HEK293 (cell line): ENCODE measurements around the gene CXCL1.

Experiments
- CTCF ChIP-seq: fragments of 450-650 bp; formaldehyde crosslinking; IDR thresholded peaks from 2 replicates; pipeline ENCODE4 v1.5.1; 2016; ENCODE audit warnings: missing biosample characterization, missing genetic modification characterization
- YY1 ChIP-seq: fragments of 450-650 bp; formaldehyde crosslinking; IDR thresholded peaks from 2 replicates; pipeline ENCODE4 v1.5.1; 2018; ENCODE audit warnings: missing biosample characterization, missing genetic modification characterization
- ZBTB11 ChIP-seq: fragments of 450-650 bp; formaldehyde crosslinking; conservative IDR thresholded peaks from 2 replicates; pipeline ENCODE4 v1.5.1; 2016; ENCODE audit warnings: low read depth, missing biosample characterization, missing genetic modification characterization
- ZBTB17 ChIP-seq: fragments of 450-650 bp; formaldehyde crosslinking; IDR thresholded peaks from 2 replicates; pipeline ENCODE4 v1.5.1; 2016; ENCODE audit warnings: missing biosample characterization, missing genetic modification characterization
- ZBTB26 ChIP-seq: fragments of 450-650 bp; formaldehyde crosslinking; optimal IDR thresholded peaks from 2 replicates; pipeline ENCODE3; 2016; ENCODE audit warnings: missing biosample characterization, mild to moderate bottlenecking, missing genetic modification characterization
- ZBTB6 ChIP-seq: fragments of 450-650 bp; formaldehyde crosslinking; IDR thresholded peaks from 2 replicates; pipeline ENCODE4 v1.5.1; 2017; ENCODE audit warnings: missing biosample characterization, missing genetic modification characterization
- ZNF133 ChIP-seq: fragments of 450-650 bp; formaldehyde crosslinking; IDR thresholded peaks from 2 replicates; pipeline ENCODE4 v1.5.1; 2016; ENCODE audit warnings: missing biosample characterization, missing genetic modification characterization
- ZNF274 ChIP-seq, 2 experiments: fragments of 200-500 bp in 1 of 2; fragments of 450-650 bp in 1 of 2; sonication (Bioruptor generic) in 1 of 2; formaldehyde crosslinking in 1 of 2; IDR thresholded peaks; 2 replicates each; pipeline versions ENCODE4 v1.5.1 to v1.6.1; 2014 to 2016; ENCODE audit warnings: borderline replicate concordance in 1 of 2, inconsistent platforms in 1 of 2, low read length in 1 of 2, missing biosample characterization in 1 of 2, missing genetic modification characterization in 1 of 2
- ZNF416 ChIP-seq: fragments of 450-650 bp; formaldehyde crosslinking; IDR thresholded peaks from 2 replicates; pipeline ENCODE4 v1.5.1; 2016; ENCODE audit warnings: missing biosample characterization, missing genetic modification characterization
- ZNF510 ChIP-seq: fragments of 450-650 bp; formaldehyde crosslinking; IDR thresholded peaks from 2 replicates; pipeline ENCODE4 v1.5.1; 2018; ENCODE audit warnings: mild to moderate bottlenecking, missing genetic modification characterization, missing biosample characterization; ENCODE audit not compliant: insufficient replicate concordance
- ZNF514 ChIP-seq: fragments of 450-650 bp; formaldehyde crosslinking; IDR thresholded peaks from 2 replicates; pipeline ENCODE4 v1.5.1; 2016; ENCODE audit warnings: missing biosample characterization, missing genetic modification characterization
- ZNF518A ChIP-seq: fragments of 450-650 bp; formaldehyde crosslinking; conservative IDR thresholded peaks from 2 replicates; pipeline ENCODE4 v1.5.1; 2016; ENCODE audit warnings: low read depth, missing biosample characterization, missing genetic modification characterization
- ZNF623 ChIP-seq: fragments of 450-650 bp; formaldehyde crosslinking; IDR thresholded peaks from 2 replicates; pipeline ENCODE4 v1.5.1; 2016; ENCODE audit warnings: missing biosample characterization, missing genetic modification characterization

- no peak for TF ChIP-seq ZNF514
- TF ChIP-seq ZBTB6 (tag by site-specific recombination): no peak
- no peak for TF ChIP-seq YY1
- no peak for TF ChIP-seq CTCF (tag by site-specific recombination)
- TF ChIP-seq ZBTB11: no peak
- TF ChIP-seq ZNF274 (IDR thresholded peaks at IDR 0.05; ENCODE audit: low read length): no peak
- no peak for TF ChIP-seq ZNF274 (tag by site-specific recombination; IDR thresholded peaks at IDR 0.05; ENCODE audit: borderline replicate concordance)
- TF ChIP-seq ZBTB26 (tag by site-specific recombination): no peak
- TF ChIP-seq ZNF510 (tag by site-specific recombination): no peak
- TF ChIP-seq ZNF623 (tag by site-specific recombination): no peak
- TF ChIP-seq ZBTB17 (tag by site-specific recombination): no peak
- no peak for TF ChIP-seq ZNF416
- no peak for TF ChIP-seq ZNF518A (tag by site-specific recombination)
- no peak for TF ChIP-seq ZNF133 (tag by site-specific recombination)
Measured at GRCh38 chr4:73852771-73853170, 16.4 kb upstream of the CXCL1 start.
